Activated CD8-positive, alpha-beta T cell treated with anti-CD3 and anti-CD28 coated beads for 36 hours (primary cell): Measurements from ENCODE around the gene RASGRP3. TPM values are rescaled to one million over a fixed set of nuclear protein-coding genes. Genes with fewer than 3 reads are reported as not detected.

ENCODE experiments used
- ATAC-seq: fragments of 200-7000 bp; cut with Tn5 transposase; one replicate; pipeline ENCODE4 v1.10.0; 2021; ENCODE audit warnings: mild to moderate bottlenecking, moderate library complexity
- CTCF ChIA-PET: fragments of 350-600 bp; sonication (Branson Sonifier 250); formaldehyde crosslinking; loops from one replicate; lab custom pipeline; 2021; ENCODE audit warnings: antibody characterized with exemption; lab: Charles Lee
- POLR2A ChIA-PET: fragments of 350-600 bp; sonication (Branson Sonifier 250); formaldehyde crosslinking; loops from one replicate; lab custom pipeline; 2021; ENCODE audit warnings: antibody characterized with exemption; lab: Charles Lee
- DNase-seq: peaks from one replicate; pipeline ENCODE4 v3.0.0-alpha.2; 2020
- H3K27ac Mint-ChIP-seq: one replicate; pipeline ENCODE4 v1.8.0; 2021; ENCODE audit warnings: mild to moderate bottlenecking, mixed read lengths
- H3K27me3 Mint-ChIP-seq: one replicate; pipeline ENCODE4 v1.8.0; 2021; ENCODE audit warnings: mixed read lengths
- H3K36me3 Mint-ChIP-seq: one replicate; pipeline ENCODE4 v1.8.0; 2021; ENCODE audit warnings: low read depth, mixed read lengths
- H3K4me1 Mint-ChIP-seq: one replicate; pipeline ENCODE4 v1.8.0; 2021; ENCODE audit warnings: low read depth, mixed read lengths
- H3K4me3 Mint-ChIP-seq: one replicate; pipeline ENCODE4 v1.8.0; 2021; ENCODE audit warnings: mild to moderate bottlenecking, moderate library complexity, mixed read lengths
- H3K9me3 Mint-ChIP-seq: one replicate; pipeline ENCODE4 v1.8.0; 2021; ENCODE audit warnings: mixed read lengths
- CTCF ChIP-seq: fragments of 200-600 bp; IDR thresholded peaks from one replicate; pipeline ENCODE4 v1.8.0; 2022; ENCODE audit warnings: antibody characterized with exemption, mild to moderate bottlenecking
- intact Hi-C: fragments of 100-400 bp; cut with micrococcal nuclease; formaldehyde crosslinking; loops from one replicate; pipeline ENCODE4 v1.10.0; 2022
- total RNA-seq, 2 experiments: library from RNA; stranded (reverse); gene quantifications; one replicate each; pipeline ENCODE4 v1.2.3, GENCODE V29; 2021

RASGRP3 gene
- total RNA-seq, 2 experiments from 2014 or later: 0.98 to 1.6 TPM

- CTCF ChIA-PET: no interaction called here
- POLR2A ChIA-PET: no interaction called here
- Mint-ChIP-seq H3K9me3 (no peaks in the 10 kb centered on the region), H3K27me3 (peaks cover 16% of the 10 kb centered on the region), H3K4me1 (peaks cover 23% of the 10 kb centered on the region), H3K36me3 (no peaks in the 10 kb centered on the region), H3K27ac (no peak overlapping the region), H3K4me3 (no peak overlapping the region)
- intact Hi-C loops: no loop called here
- no peak for TF ChIP-seq CTCF
- peak; percentile 42 for ATAC-seq
- no peak for DNase-seq
Measured at GRCh38 chr2:33498291-33498956, 22.0 kb downstream of the RASGRP3 start.

GRCh38 chr2:33500177-33500576 lies 23.7 kb downstream of the RASGRP3 start:
- CTCF ChIA-PET: interaction anchor here (1.2 kb wide), 1 partner anchor 10 kb away, joined by 3 read pairs; no protein-coding TSS in a partner anchor
- no peak for DNase-seq
- TF ChIP-seq CTCF: no peak
- intact Hi-C loops: no loop called here
- Mint-ChIP-seq H3K4me3 (no peak overlapping the region), H3K9me3 (no peaks in the 10 kb centered on the region), H3K36me3 (no peaks in the 10 kb centered on the region), H3K4me1 (peaks cover 17% of the 10 kb centered on the region), H3K27me3 (peaks cover 18% of the 10 kb centered on the region), H3K27ac (no peak overlapping the region)
- no peak for ATAC-seq
- POLR2A ChIA-PET: no interaction called here

- Mint-ChIP-seq H3K4me1 (peaks cover 10% of the 10 kb centered on the region), H3K27me3 (peaks cover 17% of the 10 kb centered on the region), H3K36me3 (no peaks in the 10 kb centered on the region), H3K9me3 (no peaks in the 10 kb centered on the region), H3K4me3 (no peak overlapping the region), H3K27ac (no peak overlapping the region)
- ChIA-PET POLR2A (no interaction called here), CTCF (interaction anchor here (1.2 to 1.4 kb wide), 2 partner anchors 12 to 26 kb away, joined by 3 to 7 read pairs; partner anchors contain the start of gene RASGRP3)
- no peak for TF ChIP-seq CTCF
- no peak for ATAC-seq
- intact Hi-C loops: loop anchor here (2.0 kb wide), 1 partner anchor 43 kb away; no protein-coding TSS in a partner anchor
- DNase-seq: no peak
Measured at GRCh38 chr2:33502025-33502424, 25.6 kb downstream of the RASGRP3 start.

GRCh38 chr2:33503002-33503401 lies 26.6 kb downstream of the RASGRP3 start:
- Mint-ChIP-seq H3K27me3 (peaks cover 17% of the 10 kb centered on the region), H3K9me3 (no peaks in the 10 kb centered on the region), H3K27ac (no peak overlapping the region), H3K36me3 (no peaks in the 10 kb centered on the region), H3K4me1 (peaks cover 4% of the 10 kb centered on the region), H3K4me3 (no peak overlapping the region)
- CTCF ChIA-PET: interaction anchor here (0.6 kb wide), 1 partner anchor 27 kb away, joined by 3 read pairs; no protein-coding TSS in a partner anchor
- no peak for ATAC-seq
- POLR2A ChIA-PET: no interaction called here
- intact Hi-C loops: loop anchor here (2.0 kb wide), 1 partner anchor 44 kb away; no protein-coding TSS in a partner anchor
- no peak for DNase-seq
- no peak for TF ChIP-seq CTCF

- Mint-ChIP-seq H3K36me3 (no peaks in the 10 kb centered on the region), H3K27ac (no peak overlapping the region), H3K4me3 (no peak overlapping the region), H3K27me3 (peaks cover 11% of the 10 kb centered on the region), H3K4me1 (no peaks in the 10 kb centered on the region), H3K9me3 (no peaks in the 10 kb centered on the region)
- ATAC-seq: no peak
- POLR2A ChIA-PET: no interaction called here
- TF ChIP-seq CTCF: no peak
- DNase-seq: no peak
- CTCF ChIA-PET: no interaction called here
- intact Hi-C loops: no loop called here
Measured at GRCh38 chr2:33505966-33506365, 29.5 kb downstream of the RASGRP3 start.
